Measurements from ENCODE around the gene ADGRF1.

Gene ADGRF1

GRCh38 chr6:47022191-47022590 is 19.9 kb downstream of the ADGRF1 start:
- Mint-ChIP-seq H3K4me1 (ENCODE audit: low read depth) (no peaks in the 10 kb centered on the region), H3K9me3 (no peaks in the 10 kb centered on the region), H3K27ac (no peak overlapping the region), H3K36me3 (ENCODE audit: low read depth) (no peaks in the 10 kb centered on the region), H3K27me3 (ENCODE audit: low read depth) (no peaks in the 10 kb centered on the region), H3K4me3 (no peak overlapping the region)
- DNase-seq (ENCODE audit: low spot score): no peak

DNA sequence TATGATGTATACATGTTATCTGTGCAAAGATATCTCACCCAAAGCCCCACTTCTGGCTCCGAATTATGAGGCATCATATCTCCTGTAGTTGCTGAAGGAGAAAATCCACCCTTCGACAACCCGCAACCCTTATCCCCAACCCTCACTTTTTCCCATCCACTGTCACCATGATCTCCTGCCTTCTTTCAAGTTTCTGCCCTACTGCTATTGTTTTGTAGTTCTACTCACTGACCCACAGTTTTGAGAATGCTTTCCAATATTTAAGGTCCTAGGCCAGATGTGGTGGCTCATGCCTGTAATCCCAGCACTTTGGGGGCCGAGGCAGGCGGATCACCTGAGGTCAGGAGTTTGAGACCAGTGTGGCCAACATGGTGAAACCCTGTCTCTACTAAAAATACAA is 22.2 kb downstream of the ADGRF1 start:
- Mint-ChIP-seq H3K27me3 (ENCODE audit: low read depth) (no peaks in the 10 kb centered on the region), H3K9me3 (no peaks in the 10 kb centered on the region), H3K4me3 (no peak overlapping the region), H3K4me1 (ENCODE audit: low read depth) (no peaks in the 10 kb centered on the region), H3K36me3 (ENCODE audit: low read depth) (no peaks in the 10 kb centered on the region), H3K27ac (no peak overlapping the region)
- DNase-seq (ENCODE audit: low spot score): no peak

DNA sequence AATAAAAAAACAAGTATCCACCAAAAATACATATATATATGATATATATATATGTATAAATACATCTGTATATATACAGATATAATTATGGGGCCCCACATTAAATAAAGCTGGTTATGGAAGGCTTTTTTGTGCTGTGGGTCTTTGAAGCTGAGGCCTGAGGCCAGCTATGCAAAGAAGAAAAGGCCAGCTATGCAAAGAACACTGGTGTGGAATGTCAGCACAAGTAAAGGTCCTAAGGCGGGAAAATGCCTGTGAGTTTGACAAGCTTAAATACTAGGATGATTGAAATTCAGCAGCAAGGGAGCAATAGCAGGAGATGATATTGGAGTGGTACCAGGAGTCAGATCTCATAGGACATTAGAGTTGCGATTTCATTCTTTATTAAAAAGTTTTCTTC is 25.2 kb downstream of the ADGRF1 start:
- Mint-ChIP-seq H3K9me3 (no peaks in the 10 kb centered on the region), H3K4me3 (no peak overlapping the region), H3K27me3 (ENCODE audit: low read depth) (no peaks in the 10 kb centered on the region), H3K27ac (no peak overlapping the region), H3K36me3 (ENCODE audit: low read depth) (no peaks in the 10 kb centered on the region), H3K4me1 (ENCODE audit: low read depth) (no peaks in the 10 kb centered on the region)
- no peak for DNase-seq (ENCODE audit: low spot score)

GRCh38 chr6:47016261-47016660 is 25.9 kb downstream of the ADGRF1 start:
- Mint-ChIP-seq H3K4me1 (ENCODE audit: low read depth) (no peaks in the 10 kb centered on the region), H3K27ac (no peak overlapping the region), H3K36me3 (ENCODE audit: low read depth) (no peaks in the 10 kb centered on the region), H3K27me3 (ENCODE audit: low read depth) (no peaks in the 10 kb centered on the region), H3K9me3 (no peaks in the 10 kb centered on the region), H3K4me3 (no peak overlapping the region)
- no peak for DNase-seq (ENCODE audit: low spot score)

- Mint-ChIP-seq H3K9me3 (no peaks in the 10 kb centered on the region), H3K36me3 (ENCODE audit: low read depth) (no peaks in the 10 kb centered on the region), H3K27me3 (ENCODE audit: low read depth) (no peaks in the 10 kb centered on the region), H3K4me1 (ENCODE audit: low read depth) (no peaks in the 10 kb centered on the region), H3K27ac (no peak overlapping the region), H3K4me3 (no peak overlapping the region)
- no peak for DNase-seq (ENCODE audit: low spot score)
These were observed 27.7 kb downstream of the ADGRF1 start for GRCh38 chr6:47014401-47014800.

GRCh38 chr6:47009583-47009982 is 32.5 kb downstream of the ADGRF1 start:
- H3K27ac Mint-ChIP-seq: no peak overlapping the region
- H3K9me3 Mint-ChIP-seq: no peaks in the 10 kb centered on the region
- no peak overlapping the region for H3K4me3 Mint-ChIP-seq
- peaks cover 2% of the 10 kb centered on the region for H3K27me3 Mint-ChIP-seq (ENCODE audit: low read depth)
- DNase-seq (ENCODE audit: low spot score): no peak
- no peaks in the 10 kb centered on the region for H3K4me1 Mint-ChIP-seq (ENCODE audit: low read depth)
- no peaks in the 10 kb centered on the region for H3K36me3 Mint-ChIP-seq (ENCODE audit: low read depth)

DNA sequence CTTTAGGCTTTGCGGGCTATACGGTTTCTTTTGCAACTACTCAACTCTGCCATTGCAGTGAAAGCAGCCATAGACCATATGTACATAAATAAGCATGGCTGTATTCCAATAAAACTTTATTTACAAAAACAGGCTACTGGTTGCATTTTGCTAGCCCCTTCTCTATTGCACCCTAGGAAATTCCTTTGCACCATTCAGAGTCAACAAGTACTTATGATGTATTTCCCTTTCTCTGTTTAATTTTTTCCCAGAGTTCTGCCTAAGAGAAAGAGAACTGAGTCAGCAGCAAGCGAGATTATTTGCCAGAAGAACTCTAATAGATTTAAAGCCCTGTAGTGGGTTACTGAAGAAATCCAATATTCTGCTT is 33.8 kb downstream of the ADGRF1 start:
- H3K4me1 Mint-ChIP-seq (ENCODE audit: low read depth): no peaks in the 10 kb centered on the region
- H3K27ac Mint-ChIP-seq: no peak overlapping the region
- H3K27me3 Mint-ChIP-seq (ENCODE audit: low read depth): peaks cover 6% of the 10 kb centered on the region
- DNase-seq (ENCODE audit: low spot score): no peak
- no peak overlapping the region for H3K4me3 Mint-ChIP-seq
- no peaks in the 10 kb centered on the region for H3K36me3 Mint-ChIP-seq (ENCODE audit: low read depth)
- no peaks in the 10 kb centered on the region for H3K9me3 Mint-ChIP-seq

GRCh38 chr6:47007657-47008396 is 34.3 kb downstream of the ADGRF1 start:
- Mint-ChIP-seq H3K9me3 (no peaks in the 10 kb centered on the region), H3K27me3 (ENCODE audit: low read depth) (peaks cover 6% of the 10 kb centered on the region), H3K4me1 (ENCODE audit: low read depth) (no peaks in the 10 kb centered on the region), H3K27ac (no peak overlapping the region), H3K4me3 (no peak overlapping the region), H3K36me3 (ENCODE audit: low read depth) (no peaks in the 10 kb centered on the region)
- no peak for DNase-seq (ENCODE audit: low spot score)

DNA sequence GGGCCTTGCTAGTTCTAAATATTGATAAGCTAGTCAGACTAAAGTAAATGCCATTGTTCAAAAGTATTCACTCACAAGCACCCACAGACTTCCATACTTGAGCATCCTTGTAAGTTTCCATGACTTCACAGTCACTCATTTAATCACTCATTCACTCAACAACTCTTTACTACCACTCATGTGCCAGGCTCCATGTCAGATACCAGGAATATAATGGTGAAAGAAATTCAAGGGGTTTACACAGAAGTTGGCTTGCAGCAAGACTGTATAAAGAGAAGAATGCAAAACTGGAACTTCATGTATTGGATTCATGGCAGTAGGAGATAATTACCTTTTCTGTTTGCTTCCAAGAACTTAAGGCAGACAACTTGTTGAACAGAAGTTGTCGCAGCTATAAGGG is 36.6 kb downstream of the ADGRF1 start:
- Mint-ChIP-seq H3K4me3 (no peak overlapping the region), H3K36me3 (ENCODE audit: low read depth) (no peaks in the 10 kb centered on the region), H3K9me3 (no peaks in the 10 kb centered on the region), H3K27ac (no peak overlapping the region), H3K4me1 (ENCODE audit: low read depth) (no peaks in the 10 kb centered on the region), H3K27me3 (ENCODE audit: low read depth) (peaks cover 6% of the 10 kb centered on the region)
- DNase-seq (ENCODE audit: low spot score): no peak

DNA sequence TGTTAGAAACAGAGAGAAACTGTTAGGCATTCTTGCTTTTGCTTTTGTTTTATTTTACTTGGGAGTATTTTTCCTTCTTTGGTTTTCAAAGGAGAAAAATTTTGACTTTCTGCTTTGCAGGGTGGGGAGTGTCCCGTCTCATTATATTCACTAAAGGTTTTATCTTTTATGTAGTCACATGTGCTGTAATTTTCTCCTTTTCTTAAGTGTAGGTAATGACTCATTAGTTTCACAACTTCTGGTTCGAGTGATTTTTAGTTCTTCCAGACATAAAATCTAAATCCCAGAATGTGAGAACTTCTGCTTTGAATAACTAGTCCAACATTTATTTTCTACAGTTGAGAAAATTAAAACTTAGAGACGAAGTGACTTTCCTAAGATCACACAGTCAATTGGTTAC is 37.7 kb downstream of the ADGRF1 start:
- H3K4me1 Mint-ChIP-seq (ENCODE audit: low read depth): no peaks in the 10 kb centered on the region
- no peaks in the 10 kb centered on the region for H3K36me3 Mint-ChIP-seq (ENCODE audit: low read depth)
- H3K27ac Mint-ChIP-seq: no peak overlapping the region
- no peaks in the 10 kb centered on the region for H3K9me3 Mint-ChIP-seq
- H3K27me3 Mint-ChIP-seq (ENCODE audit: low read depth): peaks cover 6% of the 10 kb centered on the region
- H3K4me3 Mint-ChIP-seq: no peak overlapping the region
- no peak for DNase-seq (ENCODE audit: low spot score)

DNA sequence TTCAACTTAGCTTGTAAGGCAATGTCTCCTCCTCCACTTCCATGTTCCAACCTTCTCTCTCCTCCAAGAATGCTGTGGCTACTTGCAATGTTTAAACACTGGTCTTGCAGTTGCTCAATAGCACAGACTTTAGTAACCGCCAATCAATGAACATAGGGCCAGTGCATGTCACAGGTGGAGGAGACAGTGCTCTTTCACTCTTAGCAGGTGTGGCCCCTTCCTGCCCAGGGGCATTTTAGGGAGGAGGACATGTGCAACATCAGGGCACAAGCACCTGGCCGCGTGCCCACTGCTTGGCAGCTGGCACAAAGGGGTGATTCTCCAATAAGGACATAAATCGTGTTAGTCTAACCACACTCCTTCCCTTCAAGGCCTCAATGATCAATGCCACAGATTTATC is 41.3 kb downstream of the ADGRF1 start:
- no peak overlapping the region for H3K27ac Mint-ChIP-seq
- DNase-seq (ENCODE audit: low spot score): no peak
- H3K4me1 Mint-ChIP-seq (ENCODE audit: low read depth): no peaks in the 10 kb centered on the region
- no peaks in the 10 kb centered on the region for H3K9me3 Mint-ChIP-seq
- peaks cover 6% of the 10 kb centered on the region for H3K27me3 Mint-ChIP-seq (ENCODE audit: low read depth)
- H3K36me3 Mint-ChIP-seq (ENCODE audit: low read depth): no peaks in the 10 kb centered on the region
- no peak overlapping the region for H3K4me3 Mint-ChIP-seq

DNA sequence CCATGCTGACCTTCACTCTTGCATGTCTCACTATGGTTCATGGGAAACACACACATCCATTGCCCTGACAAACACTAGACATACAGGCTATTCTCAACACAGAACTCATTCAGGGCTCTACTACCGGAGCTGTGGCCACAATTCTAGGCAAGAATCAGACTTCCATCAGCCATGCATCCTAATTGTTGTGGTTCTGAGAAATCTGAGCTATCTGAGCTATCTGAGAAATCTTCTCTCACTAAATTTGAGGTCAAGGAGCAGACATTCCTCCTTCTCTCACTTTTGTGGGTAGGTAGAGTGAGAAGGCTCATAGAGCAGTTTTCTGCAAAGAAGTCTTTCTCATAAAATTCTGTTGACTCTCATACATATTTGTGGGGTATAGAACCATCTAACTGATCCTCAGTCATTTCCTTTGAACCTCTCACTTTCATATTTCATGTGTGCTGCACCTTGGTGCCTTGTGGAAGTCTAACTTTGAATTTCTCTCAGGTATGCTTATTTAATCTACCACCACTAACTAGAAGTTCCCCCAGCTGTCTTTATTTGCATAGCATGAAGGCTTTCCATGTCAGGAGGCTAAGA is 43.6 kb downstream of the ADGRF1 start:
- no peak overlapping the region for H3K4me3 Mint-ChIP-seq
- H3K27me3 Mint-ChIP-seq (ENCODE audit: low read depth): no peaks in the 10 kb centered on the region
- no peak overlapping the region for H3K27ac Mint-ChIP-seq
- DNase-seq (ENCODE audit: low spot score): no peak
- no peaks in the 10 kb centered on the region for H3K36me3 Mint-ChIP-seq (ENCODE audit: low read depth)
- no peaks in the 10 kb centered on the region for H3K9me3 Mint-ChIP-seq
- no peaks in the 10 kb centered on the region for H3K4me1 Mint-ChIP-seq (ENCODE audit: low read depth)

- Mint-ChIP-seq H3K36me3 (ENCODE audit: low read depth) (no peaks in the 10 kb centered on the region), H3K4me1 (ENCODE audit: low read depth) (no peaks in the 10 kb centered on the region), H3K27me3 (ENCODE audit: low read depth) (no peaks in the 10 kb centered on the region), H3K9me3 (no peaks in the 10 kb centered on the region), H3K27ac (no peak overlapping the region), H3K4me3 (no peak overlapping the region)
- no peak for DNase-seq (ENCODE audit: low spot score)
These were observed 44.5 kb downstream of the ADGRF1 start for GRCh38 chr6:46997646-46998045.

- Mint-ChIP-seq H3K27ac (no peak overlapping the region), H3K4me3 (no peak overlapping the region), H3K36me3 (ENCODE audit: low read depth) (no peaks in the 10 kb centered on the region), H3K9me3 (no peaks in the 10 kb centered on the region), H3K4me1 (ENCODE audit: low read depth) (no peaks in the 10 kb centered on the region), H3K27me3 (ENCODE audit: low read depth) (no peaks in the 10 kb centered on the region)
- DNase-seq (ENCODE audit: low spot score): no peak
These were observed 45.1 kb downstream of the ADGRF1 start for GRCh38 chr6:46996860-46997641.
